Measurements from ENCODE around the gene C4BPB.

Gene C4BPB

GRCh38 chr1:207140536-207140935 is 51.9 kb downstream of the C4BPB start:
- DNase-seq (ENCODE audit: low read depth) = no peak

GRCh38 chr1:207145401-207146058 is 56.9 kb downstream of the C4BPB start:
- DNase-seq (ENCODE audit: low read depth) = no peak

All from stimulated activated CD8-positive, alpha-beta memory T cell treated with anti-CD3 and anti-CD28 coated beads, Interleukin-15, amount 100 ng/mL, for 24 hours (primary cell).